Thyroid gland (tissue), 4 donors: Measurements from ENCODE around the gene VPS72.

ENCODE experiments used
- POLR2A ChIP-seq, 2 donors: fragments of 450-650 bp; IDR thresholded peaks; one replicate each; pipeline ENCODE4 v1.6.1; 2017; ENCODE audit warnings: antibody characterized with exemption in 2 of 2, mild to moderate bottlenecking in 2 of 2, moderate library complexity in 1 of 2
- TF ChIP-seq, protein P1 (sequence below), 6 experiments: fragments of 200-600 bp in 3 of 6; fragments of 450-650 bp in 3 of 6; sonication (generic) in 3 of 6; IDR thresholded peaks; one replicate each; pipeline ENCODE4 v1.5.1; 2016 to 2019; ENCODE audit warnings: antibody characterized with exemption in 6 of 6, mild to moderate bottlenecking in 2 of 6, inconsistent platforms in 1 of 6, moderate library complexity in 1 of 6

DNA sequence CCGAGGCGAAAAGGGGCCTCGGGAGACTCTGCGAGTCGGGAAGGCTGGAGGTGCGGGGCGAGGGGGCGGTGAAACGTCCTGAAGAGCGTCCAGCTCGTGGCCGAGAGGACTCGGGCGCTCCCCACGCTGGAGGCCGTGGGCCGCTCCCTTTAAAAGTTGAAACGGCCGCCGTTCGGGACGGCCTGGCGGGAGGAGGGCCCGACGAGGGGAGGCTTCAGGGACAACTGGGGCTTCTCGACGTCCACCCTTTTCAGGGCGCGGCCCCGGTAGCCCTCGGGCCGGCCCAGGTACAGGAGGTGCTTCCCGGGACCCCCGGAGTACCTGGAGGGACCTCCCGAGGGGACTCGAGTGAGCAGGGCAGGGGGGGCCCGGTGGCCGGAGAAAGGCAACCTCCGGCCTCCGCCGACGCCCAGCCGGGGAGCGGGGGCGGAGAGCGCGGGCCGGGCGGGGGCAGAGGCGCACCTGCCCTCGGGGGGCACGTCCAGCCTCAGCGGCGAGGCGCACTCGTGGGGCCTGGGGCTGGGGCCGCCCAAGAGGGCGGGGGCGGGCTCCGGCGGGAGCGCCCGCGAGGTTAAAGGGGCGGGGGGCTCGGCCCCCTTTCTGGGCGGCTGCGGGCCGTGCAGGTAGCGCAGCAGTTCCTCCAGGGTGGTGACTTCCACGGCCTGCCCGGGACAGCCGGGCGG lies 57.5 kb downstream of the VPS72 start:
- TF ChIP-seq, protein P1, sequence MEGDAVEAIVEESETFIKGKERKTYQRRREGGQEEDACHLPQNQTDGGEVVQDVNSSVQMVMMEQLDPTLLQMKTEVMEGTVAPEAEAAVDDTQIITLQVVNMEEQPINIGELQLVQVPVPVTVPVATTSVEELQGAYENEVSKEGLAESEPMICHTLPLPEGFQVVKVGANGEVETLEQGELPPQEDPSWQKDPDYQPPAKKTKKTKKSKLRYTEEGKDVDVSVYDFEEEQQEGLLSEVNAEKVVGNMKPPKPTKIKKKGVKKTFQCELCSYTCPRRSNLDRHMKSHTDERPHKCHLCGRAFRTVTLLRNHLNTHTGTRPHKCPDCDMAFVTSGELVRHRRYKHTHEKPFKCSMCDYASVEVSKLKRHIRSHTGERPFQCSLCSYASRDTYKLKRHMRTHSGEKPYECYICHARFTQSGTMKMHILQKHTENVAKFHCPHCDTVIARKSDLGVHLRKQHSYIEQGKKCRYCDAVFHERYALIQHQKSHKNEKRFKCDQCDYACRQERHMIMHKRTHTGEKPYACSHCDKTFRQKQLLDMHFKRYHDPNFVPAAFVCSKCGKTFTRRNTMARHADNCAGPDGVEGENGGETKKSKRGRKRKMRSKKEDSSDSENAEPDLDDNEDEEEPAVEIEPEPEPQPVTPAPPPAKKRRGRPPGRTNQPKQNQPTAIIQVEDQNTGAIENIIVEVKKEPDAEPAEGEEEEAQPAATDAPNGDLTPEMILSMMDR (IDR thresholded peaks at IDR 0.05) = no peak
- no peak for TF ChIP-seq POLR2A (IDR thresholded peaks at IDR 0.05)
